Measurements from ENCODE around the gene BFSP2.

The BFSP2 gene

DNA sequence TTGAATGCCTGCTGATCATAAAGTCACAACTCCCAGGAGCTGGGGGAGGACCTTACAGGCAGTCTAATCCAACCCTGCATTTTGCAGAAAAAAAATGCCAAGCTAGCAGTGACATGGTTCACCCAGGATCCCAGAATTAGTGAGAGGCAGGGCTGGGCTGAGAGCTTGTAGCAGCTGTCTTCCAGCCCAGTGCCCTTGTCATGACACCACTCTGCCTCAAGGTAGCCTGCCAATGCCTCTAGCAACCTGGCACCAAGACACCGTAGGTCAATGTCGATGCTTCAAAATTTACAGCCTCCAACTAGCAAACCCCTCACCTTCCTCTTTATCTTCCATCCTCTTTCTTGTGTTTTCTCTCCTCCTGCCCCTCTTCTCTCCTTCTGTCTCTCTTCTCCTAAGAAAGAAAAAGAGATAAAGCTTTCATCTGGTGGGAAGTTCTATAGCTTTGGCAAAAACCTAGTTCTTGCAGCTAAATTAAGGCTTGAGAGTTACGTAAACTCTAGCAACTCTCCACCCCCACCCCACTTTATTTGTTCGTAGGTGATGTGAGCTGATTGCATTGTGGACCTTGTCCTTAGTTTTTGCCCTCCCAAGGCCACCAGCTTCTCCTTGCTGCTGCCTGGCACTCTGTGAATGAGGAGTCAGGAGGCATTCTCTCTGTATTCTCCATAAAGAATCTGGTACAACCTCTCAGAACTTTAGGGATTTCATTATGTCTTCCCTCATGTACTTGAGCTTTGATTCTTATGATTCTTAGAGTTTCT lies 18.3 kb upstream of the BFSP2 start:
- no peak overlapping the region for H3K4me3 ChIP-seq (ENCODE audit: low read depth, low read length)
- TF ChIP-seq, protein P1, sequence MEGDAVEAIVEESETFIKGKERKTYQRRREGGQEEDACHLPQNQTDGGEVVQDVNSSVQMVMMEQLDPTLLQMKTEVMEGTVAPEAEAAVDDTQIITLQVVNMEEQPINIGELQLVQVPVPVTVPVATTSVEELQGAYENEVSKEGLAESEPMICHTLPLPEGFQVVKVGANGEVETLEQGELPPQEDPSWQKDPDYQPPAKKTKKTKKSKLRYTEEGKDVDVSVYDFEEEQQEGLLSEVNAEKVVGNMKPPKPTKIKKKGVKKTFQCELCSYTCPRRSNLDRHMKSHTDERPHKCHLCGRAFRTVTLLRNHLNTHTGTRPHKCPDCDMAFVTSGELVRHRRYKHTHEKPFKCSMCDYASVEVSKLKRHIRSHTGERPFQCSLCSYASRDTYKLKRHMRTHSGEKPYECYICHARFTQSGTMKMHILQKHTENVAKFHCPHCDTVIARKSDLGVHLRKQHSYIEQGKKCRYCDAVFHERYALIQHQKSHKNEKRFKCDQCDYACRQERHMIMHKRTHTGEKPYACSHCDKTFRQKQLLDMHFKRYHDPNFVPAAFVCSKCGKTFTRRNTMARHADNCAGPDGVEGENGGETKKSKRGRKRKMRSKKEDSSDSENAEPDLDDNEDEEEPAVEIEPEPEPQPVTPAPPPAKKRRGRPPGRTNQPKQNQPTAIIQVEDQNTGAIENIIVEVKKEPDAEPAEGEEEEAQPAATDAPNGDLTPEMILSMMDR (IDR thresholded peaks at IDR 0.05; ENCODE audit: borderline replicate concordance, insufficient read depth, low read depth, low read length), result no peak

DNA sequence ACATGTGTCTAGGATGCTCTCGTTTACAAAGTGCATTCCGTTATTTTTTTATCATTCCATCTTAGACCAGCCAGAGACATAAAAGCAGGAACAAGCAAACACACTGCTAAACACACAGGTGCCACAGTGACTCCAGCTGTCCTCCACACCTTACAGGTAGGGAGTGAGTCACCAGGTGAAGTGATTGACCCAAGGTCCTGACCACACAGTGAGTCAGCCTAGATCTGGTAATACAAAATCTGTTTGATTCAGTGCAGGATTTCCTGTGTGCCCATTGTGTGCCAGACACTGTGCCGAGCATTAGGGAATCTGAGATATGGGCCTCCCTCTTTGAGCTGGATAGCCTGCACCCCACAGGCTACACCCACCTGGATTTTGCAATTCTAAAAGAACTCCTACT lies 16.7 kb upstream of the BFSP2 start:
- H3K4me3 ChIP-seq (ENCODE audit: low read depth, low read length), result no peak overlapping the region
- TF ChIP-seq, protein P1 (IDR thresholded peaks at IDR 0.05; ENCODE audit: borderline replicate concordance, insufficient read depth, low read depth, low read length), result no peak

DNA sequence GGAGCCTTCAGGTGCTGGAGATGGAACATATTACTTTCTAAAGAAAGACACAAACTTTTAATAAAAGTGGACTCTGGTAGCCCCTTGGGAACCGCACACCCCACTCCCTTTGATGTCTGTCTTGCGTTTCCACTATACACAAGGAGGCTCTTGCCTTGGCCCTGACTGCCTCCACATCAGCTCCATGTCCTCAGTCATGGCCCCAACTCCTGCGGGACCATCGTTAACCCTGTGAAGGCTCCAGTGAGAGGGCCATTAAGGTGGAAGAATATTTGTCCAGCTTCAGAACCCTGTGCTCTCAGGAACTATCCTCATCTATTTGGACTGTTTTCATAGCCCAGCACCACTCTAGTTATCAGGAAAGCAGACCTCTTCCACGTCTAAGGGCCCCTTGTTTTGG lies 16.1 kb upstream of the BFSP2 start:
- TF ChIP-seq, protein P1 (IDR thresholded peaks at IDR 0.05; ENCODE audit: borderline replicate concordance, insufficient read depth, low read depth, low read length), result no peak
- no peak overlapping the region for H3K4me3 ChIP-seq (ENCODE audit: low read depth, low read length)

DNA sequence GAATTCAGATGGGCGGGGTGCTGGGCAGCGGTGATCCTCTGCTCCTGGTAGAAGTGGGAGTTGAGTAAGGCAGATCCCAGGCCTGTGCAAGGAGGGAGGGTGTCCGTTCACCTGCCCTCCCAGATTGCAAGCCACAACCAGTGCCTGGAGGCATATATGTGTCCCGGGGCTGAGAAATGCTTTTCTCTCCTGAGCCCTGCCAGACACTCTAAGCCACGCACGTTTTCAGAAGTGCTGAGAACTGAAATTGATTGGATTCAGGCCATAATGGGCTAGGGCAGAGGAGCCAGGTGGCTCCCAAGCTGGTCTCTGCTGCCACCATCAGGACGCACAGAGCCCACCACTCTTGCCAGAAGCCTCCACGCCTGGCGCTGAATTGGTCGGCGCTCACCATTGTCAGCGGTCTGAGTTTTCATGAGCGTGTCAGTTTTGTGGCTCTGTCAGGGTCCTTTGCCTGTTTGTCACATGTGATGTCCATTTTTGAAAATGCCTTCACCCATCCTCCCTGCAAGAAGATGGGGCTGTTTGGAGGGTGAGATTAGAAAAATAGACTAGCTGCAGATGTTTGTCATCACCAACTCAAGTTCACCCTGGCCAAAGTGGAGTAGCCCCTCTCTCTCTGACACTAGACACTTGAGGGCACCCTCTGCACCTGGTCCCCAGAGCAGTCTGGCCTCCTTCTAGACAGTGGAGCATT lies 15.4 kb upstream of the BFSP2 start:
- TF ChIP-seq, protein P1 (IDR thresholded peaks at IDR 0.05; ENCODE audit: borderline replicate concordance, insufficient read depth, low read depth, low read length), result peak; percentile 85
- no peak overlapping the region for H3K4me3 ChIP-seq (ENCODE audit: low read depth, low read length)

DNA sequence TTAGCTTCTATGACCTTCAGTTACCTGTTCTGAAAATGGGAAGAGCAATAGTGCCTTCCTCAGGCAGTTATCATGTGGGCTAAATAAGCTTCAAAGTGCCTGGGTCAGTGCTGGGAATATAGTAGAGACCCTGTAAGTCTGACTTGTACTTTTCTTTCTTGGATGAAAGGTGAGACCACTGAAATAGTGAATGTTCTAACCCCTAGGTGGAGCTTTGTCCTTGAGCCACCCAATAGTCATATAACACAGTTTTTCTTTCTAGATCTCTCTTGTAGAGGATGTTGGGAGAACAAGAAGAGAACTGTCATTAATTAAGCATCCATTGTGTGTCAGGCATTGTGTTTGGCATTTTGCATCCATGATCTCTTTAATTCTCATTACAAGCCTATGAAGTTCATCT lies 13.0 kb upstream of the BFSP2 start:
- TF ChIP-seq, protein P1 (IDR thresholded peaks at IDR 0.05; ENCODE audit: borderline replicate concordance, insufficient read depth, low read depth, low read length), result no peak
- no peak overlapping the region for H3K4me3 ChIP-seq (ENCODE audit: low read depth, low read length)

DNA sequence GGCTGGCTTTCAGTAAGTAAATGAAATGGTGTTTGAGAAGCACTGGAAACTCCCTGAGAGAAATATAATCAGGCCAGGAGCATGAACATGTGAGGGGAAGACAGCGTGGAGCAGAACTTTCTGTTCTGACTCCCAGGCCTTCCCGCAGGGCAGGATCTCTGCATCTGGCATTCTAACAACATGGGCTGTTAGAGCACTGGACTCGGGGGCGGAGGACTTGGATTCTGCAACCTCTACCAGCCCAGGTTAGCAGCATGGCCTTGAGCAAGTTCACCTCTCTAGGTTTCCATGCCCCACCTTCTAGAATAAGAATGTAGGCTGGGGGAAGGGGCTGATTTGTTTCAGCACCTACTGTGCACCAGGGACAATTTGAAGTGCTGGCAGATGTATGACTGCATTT lies 12.5 kb upstream of the BFSP2 start:
- no peak overlapping the region for H3K4me3 ChIP-seq (ENCODE audit: low read depth, low read length)
- TF ChIP-seq, protein P1 (IDR thresholded peaks at IDR 0.05; ENCODE audit: borderline replicate concordance, insufficient read depth, low read depth, low read length), result no peak

Measured in GM12875 (cell line).